ENCODE measurements around the gene UCK2. TPM values are rescaled to one million over a fixed set of nuclear protein-coding genes. Genes with fewer than 3 reads are reported as not detected.

UCK2 gene
- total RNA-seq, 1 donor from 2014 or later, result 111 TPM

- Histone ChIP-seq H3K27ac (ENCODE audit: low read depth, low read length) (peak overlapping the region; percentile 81), H3K27me3 (ENCODE audit: insufficient read depth, low read length) (no peaks in the 10 kb centered on the region), H3K4me3 (ENCODE audit: insufficient read depth, low read depth, low read length) (no peak overlapping the region), H3K36me3 (ENCODE audit: insufficient read depth, low read length) (no peaks in the 10 kb centered on the region), H3K4me2 (ENCODE audit: low read length) (peak overlapping the region; percentile 61), H4K20me1 (ENCODE audit: insufficient read depth, low read length) (peaks cover 53% of the 10 kb centered on the region), H3K79me2 (ENCODE audit: insufficient read depth, low read length) (peaks cover 91% of the 10 kb centered on the region), H3K4me1 (ENCODE audit: insufficient read depth, low read length) (peaks cover 28% of the 10 kb centered on the region), H3K9ac (ENCODE audit: low read length) (peak overlapping the region; percentile 57), H3K9me3 (ENCODE audit: insufficient read depth, low read depth, low read length) (no peaks in the 10 kb centered on the region), H2AFZ (ENCODE audit: low read depth, low read length) (no peak overlapping the region)
- no peaks in the 10 kb centered on the region for H3K27me3 Mint-ChIP-seq (ENCODE audit: low read depth, unreplicated experiment)
- DNase-seq (ENCODE audit: low read depth) (peak; percentile 97), FAIRE-seq (peak; percentile 62)
- no peak overlapping the region for H3K4me3 Mint-ChIP-seq (ENCODE audit: unreplicated experiment)
- no peak for TF ChIP-seq EZH2 (IDR thresholded peaks at IDR 0.05; ENCODE audit: insufficient read depth, low read length)
- TF ChIP-seq, protein P1, sequence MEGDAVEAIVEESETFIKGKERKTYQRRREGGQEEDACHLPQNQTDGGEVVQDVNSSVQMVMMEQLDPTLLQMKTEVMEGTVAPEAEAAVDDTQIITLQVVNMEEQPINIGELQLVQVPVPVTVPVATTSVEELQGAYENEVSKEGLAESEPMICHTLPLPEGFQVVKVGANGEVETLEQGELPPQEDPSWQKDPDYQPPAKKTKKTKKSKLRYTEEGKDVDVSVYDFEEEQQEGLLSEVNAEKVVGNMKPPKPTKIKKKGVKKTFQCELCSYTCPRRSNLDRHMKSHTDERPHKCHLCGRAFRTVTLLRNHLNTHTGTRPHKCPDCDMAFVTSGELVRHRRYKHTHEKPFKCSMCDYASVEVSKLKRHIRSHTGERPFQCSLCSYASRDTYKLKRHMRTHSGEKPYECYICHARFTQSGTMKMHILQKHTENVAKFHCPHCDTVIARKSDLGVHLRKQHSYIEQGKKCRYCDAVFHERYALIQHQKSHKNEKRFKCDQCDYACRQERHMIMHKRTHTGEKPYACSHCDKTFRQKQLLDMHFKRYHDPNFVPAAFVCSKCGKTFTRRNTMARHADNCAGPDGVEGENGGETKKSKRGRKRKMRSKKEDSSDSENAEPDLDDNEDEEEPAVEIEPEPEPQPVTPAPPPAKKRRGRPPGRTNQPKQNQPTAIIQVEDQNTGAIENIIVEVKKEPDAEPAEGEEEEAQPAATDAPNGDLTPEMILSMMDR (IDR thresholded peaks at IDR 0.05; ENCODE audit: insufficient read depth, low read depth, low read length), result no peak
- peaks cover 83% of the 10 kb centered on the region for H3K4me1 Mint-ChIP-seq (ENCODE audit: low read depth, unreplicated experiment)
- peak overlapping the region; percentile 92 for H3K27ac Mint-ChIP-seq (ENCODE audit: unreplicated experiment)
- no peaks in the 10 kb centered on the region for H3K9me3 Mint-ChIP-seq (ENCODE audit: unreplicated experiment)
- H3K36me3 Mint-ChIP-seq (ENCODE audit: low read depth, unreplicated experiment), result peaks cover 3% of the 10 kb centered on the region
These were observed 26.9 kb downstream of the UCK2 start for GRCh38 chr1:165854101-165854845.

DNA sequence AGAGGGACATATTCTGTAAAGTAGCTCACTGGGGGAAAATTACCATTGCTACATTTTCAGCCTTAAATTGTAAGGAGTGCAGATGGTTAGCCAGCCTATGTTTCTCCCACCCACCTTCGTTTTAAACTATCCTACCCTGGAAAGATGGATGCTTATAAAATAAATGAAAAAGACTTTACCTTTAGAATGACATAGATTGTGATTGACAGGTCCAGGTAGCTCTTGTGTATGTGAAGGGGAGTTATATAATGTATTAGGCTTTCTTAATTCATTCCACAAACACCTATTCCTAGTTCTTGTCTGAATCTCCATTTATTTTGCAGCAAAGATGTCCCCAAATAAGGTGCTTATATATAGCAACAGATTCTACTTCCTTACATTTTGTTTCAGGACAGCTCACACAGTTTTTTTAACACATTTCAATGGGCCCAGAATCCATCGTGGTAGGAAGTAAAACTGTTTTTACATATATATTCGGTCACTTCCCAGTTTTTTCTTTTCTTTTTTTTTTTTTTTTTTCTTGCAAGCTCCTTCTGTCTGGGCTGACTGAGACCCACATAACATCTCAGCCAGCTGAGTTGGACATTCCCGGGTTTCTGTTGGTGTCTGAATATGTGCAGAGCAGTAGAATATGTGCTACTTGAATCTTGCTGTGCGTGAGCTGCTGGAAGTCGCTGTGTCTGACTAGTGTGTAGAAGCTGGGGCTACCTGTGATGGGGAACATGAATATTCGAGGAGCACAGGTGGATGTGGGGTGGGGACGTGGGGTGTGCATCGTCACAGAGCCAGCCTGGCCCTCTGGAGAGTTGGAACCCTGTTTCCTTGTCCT, 27.8 kb downstream of the UCK2 start:
- H3K79me2 ChIP-seq (ENCODE audit: insufficient read depth, low read length), result peaks cover 91% of the 10 kb centered on the region
- Mint-ChIP-seq H3K36me3 (ENCODE audit: low read depth, unreplicated experiment) (peaks cover 5% of the 10 kb centered on the region), H3K27me3 (ENCODE audit: low read depth, unreplicated experiment) (no peaks in the 10 kb centered on the region), H3K27ac (ENCODE audit: unreplicated experiment) (peak overlapping the region; percentile 60), H3K4me3 (ENCODE audit: unreplicated experiment) (no peak overlapping the region), H3K9me3 (ENCODE audit: unreplicated experiment) (no peaks in the 10 kb centered on the region), H3K4me1 (ENCODE audit: low read depth, unreplicated experiment) (peaks cover 88% of the 10 kb centered on the region)
- DNase-seq (ENCODE audit: low read depth) (no peak), FAIRE-seq (no peak)
- no peak overlapping the region for H3K27ac ChIP-seq (ENCODE audit: low read depth, low read length)
- H3K4me2 ChIP-seq (ENCODE audit: low read length), result no peak overlapping the region
- H3K4me1 ChIP-seq (ENCODE audit: insufficient read depth, low read length), result peaks cover 28% of the 10 kb centered on the region
- no peak for TF ChIP-seq EZH2 (IDR thresholded peaks at IDR 0.05; ENCODE audit: insufficient read depth, low read length)
- TF ChIP-seq, protein P1 (IDR thresholded peaks at IDR 0.05; ENCODE audit: insufficient read depth, low read depth, low read length), result no peak
- H2AFZ ChIP-seq (ENCODE audit: low read depth, low read length), result no peak overlapping the region
- H3K4me3 ChIP-seq (ENCODE audit: insufficient read depth, low read depth, low read length), result no peak overlapping the region
- H3K27me3 ChIP-seq (ENCODE audit: insufficient read depth, low read length), result no peaks in the 10 kb centered on the region
- no peak overlapping the region for H3K9ac ChIP-seq (ENCODE audit: low read length)
- H3K36me3 ChIP-seq (ENCODE audit: insufficient read depth, low read length), result no peaks in the 10 kb centered on the region
- H3K9me3 ChIP-seq (ENCODE audit: insufficient read depth, low read depth, low read length), result no peaks in the 10 kb centered on the region
- peaks cover 56% of the 10 kb centered on the region for H4K20me1 ChIP-seq (ENCODE audit: insufficient read depth, low read length)
